GM12873 (cell line): ENCODE data around the gene NRXN2.

ENCODE experiments used
- CTCF ChIP-seq: IDR thresholded peaks from 2 replicates; pipeline ENCODE4 v1.5.1; 2012; ENCODE audit warnings: low read depth, mild to moderate bottlenecking, moderate library complexity, low read length, control low read depth; ENCODE audit not compliant: insufficient read depth; ENCODE audit errors: missing control alignments

The NRXN2 gene

DNA sequence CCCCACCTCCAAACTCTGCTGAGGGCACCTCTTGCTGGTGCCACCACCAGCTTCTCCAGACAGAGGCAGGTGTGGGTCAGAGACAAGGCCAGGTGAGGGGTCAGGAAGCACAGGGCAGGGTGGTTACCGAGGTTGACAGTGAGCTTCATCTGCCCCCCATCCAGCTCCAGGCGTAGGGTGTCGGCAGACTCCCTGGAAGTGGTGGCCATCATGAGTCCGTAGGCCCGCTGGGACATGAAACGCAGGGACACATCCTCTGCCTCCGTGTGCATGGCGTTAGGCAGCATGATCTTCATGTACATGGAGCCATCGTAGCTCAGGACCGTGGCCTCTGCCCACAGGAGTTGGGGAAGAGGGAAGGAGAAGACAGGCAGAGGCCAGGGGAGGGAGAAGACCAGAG, 62.8 kb downstream of the NRXN2 start:
- TF ChIP-seq CTCF = no peak

GRCh38 chr11:64659417-64660144, 63.4 kb downstream of the NRXN2 start:
- no peak for TF ChIP-seq CTCF

GRCh38 chr11:64658265-64658664, 64.7 kb downstream of the NRXN2 start:
- TF ChIP-seq CTCF = no peak

DNA sequence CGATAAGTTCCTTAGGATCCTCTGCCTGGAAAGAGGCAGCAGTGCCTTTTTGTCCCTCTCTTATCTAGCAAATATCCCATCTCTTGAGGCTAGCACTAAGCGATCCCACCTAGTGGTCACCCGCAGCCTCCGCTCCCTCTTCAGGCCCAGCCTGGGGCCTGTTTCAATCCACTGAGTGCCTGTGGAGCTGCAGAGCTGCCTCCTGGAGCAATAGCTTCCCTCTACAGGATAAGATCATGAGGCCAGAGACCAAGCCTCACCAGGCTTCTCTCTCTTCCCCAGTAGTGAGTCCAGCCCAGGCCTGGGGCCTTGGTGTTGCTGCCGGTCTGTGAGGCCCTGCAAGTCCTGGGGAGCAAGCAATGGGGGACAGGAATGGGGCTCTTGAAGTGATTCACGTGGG, 66.1 kb downstream of the NRXN2 start:
- no peak for TF ChIP-seq CTCF

DNA sequence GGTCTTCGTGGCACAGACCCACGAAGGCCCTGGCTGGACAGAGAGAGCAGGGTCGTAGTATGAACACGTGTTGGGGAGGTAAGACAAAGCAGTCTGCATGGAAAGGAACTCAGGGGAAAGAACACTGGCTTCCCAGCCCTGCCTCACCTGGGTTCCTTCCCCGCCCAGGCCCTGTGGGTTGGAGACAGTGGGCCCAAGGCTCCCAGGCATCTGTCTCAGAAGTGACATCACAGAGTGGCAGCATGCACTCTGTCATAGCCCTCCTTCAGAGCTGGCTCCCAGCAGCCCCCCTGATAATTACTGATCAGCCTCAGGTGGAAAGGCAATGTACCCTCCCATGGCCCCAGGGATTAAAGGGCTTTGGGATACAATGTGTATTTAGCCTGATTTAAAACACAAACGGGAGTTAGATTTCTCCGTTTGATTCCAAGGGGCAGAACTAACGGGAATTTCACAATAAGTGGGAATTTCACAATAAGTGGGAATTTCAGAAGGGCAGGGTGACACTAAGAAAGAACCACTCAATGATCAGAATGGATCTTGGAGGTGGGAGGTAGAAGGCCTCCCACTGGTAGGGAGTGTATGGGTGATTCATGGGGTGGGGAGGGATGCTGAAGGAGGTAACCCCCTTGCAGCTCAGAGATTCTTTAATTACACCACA, 66.9 kb downstream of the NRXN2 start:
- TF ChIP-seq CTCF = no peak

- TF ChIP-seq CTCF = no peak
Measured at GRCh38 chr11:64654958-64655541, 67.9 kb downstream of the NRXN2 start.

- no peak for TF ChIP-seq CTCF
Measured at GRCh38 chr11:64654439-64654838, 68.6 kb downstream of the NRXN2 start.
